ENCODE results near the gene ATG16L2. TPM values are rescaled to one million over a fixed set of nuclear protein-coding genes. Genes with fewer than 3 reads are reported as not detected.
"Not testable (repeated sequence)": the region's sequence is repeated elsewhere in the genome, so short reads cannot be mapped to it uniquely, and the experiment has no call there.

ATG16L2 gene
- total RNA-seq, 6 donors from 2014 or later, result 39.5 to 354 (median 86.4) TPM

GRCh38 chr11:72807021-72807693, 7.1 kb upstream of the ATG16L2 start:
- Histone ChIP-seq H3K4me3 (no peak overlapping the region), H3K27ac (peak overlapping the region; percentile 69 to 84 (median 80)), H3K9me3 (no peaks in the 10 kb centered on the region), H3K27me3 (no peaks in the 10 kb centered on the region), H3K36me3 (peaks cover 0 to 4% (median 0%) of the 10 kb centered on the region in 4 donors), H3K4me1 (peaks cover 4 to 33% (median 31%) of the 10 kb centered on the region in 4 donors)
- WGBS, 2 donors, result 56 to 65% methylated on average over 5 of the region's 5 CpGs
- TF ChIP-seq POLR2A (IDR thresholded peaks at IDR 0.05) (no peak), POLR2AphosphoS5 (IDR thresholded peaks at IDR 0.05) (peak in 1 of 2 donors; percentile 39)
- no peak for DNase-seq
- ATAC-seq (ENCODE audit: low FRiP score in 2 of 2), result peak; percentile 49 to 69

- 48 to 59% methylated on average over 2 of the region's 2 CpGs for WGBS, 2 donors
- ATAC-seq (ENCODE audit: low FRiP score in 2 of 2) (peak; percentile 58 to 71), DNase-seq (no peak)
- Histone ChIP-seq H3K9me3 (no peaks in the 10 kb centered on the region), H3K36me3 (peaks cover 0 to 4% (median 0%) of the 10 kb centered on the region in 4 donors), H3K27ac (peak overlapping the region; percentile 69 to 84 (median 80)), H3K27me3 (no peaks in the 10 kb centered on the region), H3K4me1 (peaks cover 9 to 40% (median 36%) of the 10 kb centered on the region in 4 donors), H3K4me3 (no peak overlapping the region)
- TF ChIP-seq CTCF (IDR thresholded peaks at IDR 0.05) (no peak), POLR2A (IDR thresholded peaks at IDR 0.05) (no peak), EP300 (IDR thresholded peaks at IDR 0.05) (no peak), POLR2AphosphoS5 (IDR thresholded peaks at IDR 0.05) (no peak)
Measured at GRCh38 chr11:72807792-72808191, 6.4 kb upstream of the ATG16L2 start.

GRCh38 chr11:72808331-72808798, 5.8 kb upstream of the ATG16L2 start:
- Histone ChIP-seq H3K27me3 (no peaks in the 10 kb centered on the region), H3K27ac (peak overlapping the region; percentile 60 to 84 (median 80)), H3K4me3 (no peak overlapping the region), H3K36me3 (peaks cover 0 to 4% (median 0%) of the 10 kb centered on the region in 4 donors), H3K9me3 (no peaks in the 10 kb centered on the region), H3K4me1 (peaks cover 15 to 45% (median 42%) of the 10 kb centered on the region in 4 donors)
- DNase-seq (no peak), ATAC-seq (ENCODE audit: low FRiP score in 2 of 2) (peak in 1 of 2 donors; percentile 34)
- TF ChIP-seq POLR2AphosphoS5 (IDR thresholded peaks at IDR 0.05), result no peak
- TF ChIP-seq POLR2A (IDR thresholded peaks at IDR 0.05), result peak in 1 of 4 donors; percentile 19
- no peak for TF ChIP-seq EP300 (IDR thresholded peaks at IDR 0.05)
- no peak for TF ChIP-seq CTCF (IDR thresholded peaks at IDR 0.05)
- 76 to 79% methylated on average over 4 of the region's 4 CpGs for WGBS, 2 donors

- peaks cover 30 to 70% (median 62%) of the 10 kb centered on the region in 4 donors for H3K4me1 ChIP-seq
- WGBS, 2 donors, result 90 to 93% methylated on average over 10 of the region's 10 CpGs
- peak overlapping the region in 2 of 4 donors; percentile 97 to 98 for H3K27ac ChIP-seq
- H3K9me3 ChIP-seq; H3K36me3 ChIP-seq; DNase-seq; ATAC-seq (ENCODE audit: low FRiP score in 2 of 2); H3K27me3 ChIP-seq: not testable (repeated sequence)
- H3K4me3 ChIP-seq, result peak overlapping the region in 1 of 4 donors; percentile 74
Measured at GRCh38 chr11:72811686-72812085, 2.5 kb upstream of the ATG16L2 start.

GRCh38 chr11:72812604-72812966, 1.6 kb upstream of the ATG16L2 start:
- TF ChIP-seq POLR2AphosphoS5 (IDR thresholded peaks at IDR 0.05) (no peak), POLR2A (IDR thresholded peaks at IDR 0.05) (no peak), EP300 (IDR thresholded peaks at IDR 0.05) (no peak), CTCF (IDR thresholded peaks at IDR 0.05) (no peak)
- no peaks in the 10 kb centered on the region for H3K27me3 ChIP-seq
- peak overlapping the region; percentile 96 to 98 (median 97) for H3K27ac ChIP-seq
- DNase-seq (no peak), ATAC-seq (ENCODE audit: low FRiP score in 2 of 2) (no peak)
- H3K4me1 ChIP-seq, result peaks cover 30 to 71% (median 57%) of the 10 kb centered on the region in 4 donors
- WGBS, 2 donors, result 32 to 37% methylated on average over 3 to 4 of the region's 4 CpGs
- no peaks in the 10 kb centered on the region for H3K9me3 ChIP-seq
- H3K4me3 ChIP-seq, result peak overlapping the region in 3 of 4 donors; percentile 74 to 88 (median 79)
- peaks cover 0 to 12% (median 3%) of the 10 kb centered on the region in 4 donors for H3K36me3 ChIP-seq

Measured in upper lobe of left lung (tissue), 6 donors.